ENCODE measurements around the gene ZNF586.
"Not testable (repeated sequence)": the region's sequence is repeated elsewhere in the genome, so short reads cannot be mapped to it uniquely, and the experiment has no call there.

The ZNF586 gene

DNA sequence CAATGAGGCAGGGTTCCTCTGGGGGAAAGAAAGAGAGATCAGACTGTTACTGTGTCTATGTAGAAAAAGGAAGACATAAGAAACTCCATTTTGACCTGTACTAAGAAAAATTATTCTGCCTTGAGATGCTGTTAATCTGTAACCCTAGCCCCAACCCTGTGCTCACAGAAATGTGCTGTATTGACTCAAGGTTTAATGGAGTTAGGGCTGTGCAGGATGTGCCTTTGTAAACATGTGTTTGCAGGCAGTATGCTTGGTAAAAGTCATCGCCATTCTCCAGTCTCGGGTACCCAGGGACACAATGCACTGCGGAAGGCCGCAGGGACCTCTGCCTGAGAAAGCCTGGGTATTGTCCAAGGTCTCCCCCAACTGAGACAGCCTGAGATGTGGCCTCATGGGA, 54.1 kb downstream of the ZNF586 start:
- not testable (repeated sequence) for DNase-seq (ENCODE audit: low read depth)

DNA sequence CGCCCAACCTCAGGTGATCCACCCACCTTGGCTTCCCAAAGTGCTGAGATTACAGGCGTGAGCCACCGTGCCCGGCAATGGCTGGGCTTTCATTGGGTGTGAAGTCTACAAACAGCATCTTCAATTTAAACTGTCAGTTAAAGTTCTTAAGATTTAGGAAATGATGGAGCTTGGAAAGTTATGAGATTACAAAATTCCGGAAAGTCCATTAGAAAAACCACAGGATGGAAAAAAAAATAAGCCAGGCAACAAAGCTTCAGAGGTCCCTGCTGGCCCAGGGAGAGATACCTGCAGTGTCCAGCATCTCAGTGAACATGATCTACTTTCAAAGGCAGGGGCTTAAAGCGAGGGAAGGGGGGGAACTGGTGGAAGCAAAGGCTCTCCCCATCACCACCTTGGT, 56.0 kb downstream of the ZNF586 start:
- no peak for DNase-seq (ENCODE audit: low read depth)

DNA sequence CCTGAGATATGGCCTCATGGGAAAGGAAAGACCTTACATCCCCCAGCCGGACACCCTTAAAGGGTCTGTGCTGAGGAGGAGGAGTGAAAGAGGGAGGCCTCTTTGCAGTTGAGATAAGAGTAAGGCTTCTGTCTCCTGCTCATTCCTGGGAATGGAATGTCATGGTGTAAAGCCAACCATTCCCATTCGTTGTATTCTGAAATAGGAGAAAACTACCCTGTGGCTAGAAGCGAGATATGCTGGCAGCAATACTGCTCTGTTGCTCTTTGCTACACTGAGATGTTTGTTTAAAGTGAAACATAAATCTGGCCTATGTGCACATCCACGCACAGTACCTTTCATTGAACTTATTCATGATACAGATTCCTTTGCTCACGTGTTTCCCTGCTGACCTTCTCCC, 59.8 kb downstream of the ZNF586 start:
- no peak for DNase-seq (ENCODE audit: low read depth)

DNA sequence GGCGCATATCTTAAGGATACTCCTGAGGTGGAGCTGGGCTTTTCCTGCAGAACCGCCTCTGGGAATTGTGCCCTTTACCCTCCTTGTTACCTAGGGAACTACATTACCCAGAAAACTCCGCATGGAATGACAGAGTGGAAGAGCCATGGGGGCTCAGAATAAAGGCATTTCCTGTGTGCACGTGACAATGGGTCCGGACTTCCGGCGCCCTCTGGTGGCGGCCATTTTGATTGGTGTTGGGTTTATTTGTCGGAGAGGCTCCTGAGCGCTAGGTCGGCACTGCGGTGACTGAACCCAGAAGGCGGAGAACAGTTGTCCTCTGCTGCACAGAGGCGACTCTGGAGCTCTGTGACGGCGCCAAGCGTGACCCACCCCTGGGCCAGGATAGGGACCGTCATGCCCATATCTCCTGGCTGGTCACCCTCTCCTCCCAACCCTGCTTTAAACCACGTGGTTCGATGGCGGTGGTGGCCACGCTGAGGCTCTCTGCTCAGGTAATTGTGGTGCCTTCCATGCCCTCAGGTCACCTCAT, 60.7 kb downstream of the ZNF586 start, which contains the start of gene ZNF587B:
TSS of gene ZNF587B (plus strand) at position 229 of the 532 bp plus-strand sequence. CDS start at position 459, 230 bp downstream.
- DNase-seq (ENCODE audit: low read depth): no peak

Data from activated gamma-delta T cell treated with anti-CD3 and anti-CD28 coated beads, Interleukin-2, amount 50 U/mL, for 16 hours (primary cell).